ENCODE data around the gene NXNL2.

NXNL2 gene

DNA sequence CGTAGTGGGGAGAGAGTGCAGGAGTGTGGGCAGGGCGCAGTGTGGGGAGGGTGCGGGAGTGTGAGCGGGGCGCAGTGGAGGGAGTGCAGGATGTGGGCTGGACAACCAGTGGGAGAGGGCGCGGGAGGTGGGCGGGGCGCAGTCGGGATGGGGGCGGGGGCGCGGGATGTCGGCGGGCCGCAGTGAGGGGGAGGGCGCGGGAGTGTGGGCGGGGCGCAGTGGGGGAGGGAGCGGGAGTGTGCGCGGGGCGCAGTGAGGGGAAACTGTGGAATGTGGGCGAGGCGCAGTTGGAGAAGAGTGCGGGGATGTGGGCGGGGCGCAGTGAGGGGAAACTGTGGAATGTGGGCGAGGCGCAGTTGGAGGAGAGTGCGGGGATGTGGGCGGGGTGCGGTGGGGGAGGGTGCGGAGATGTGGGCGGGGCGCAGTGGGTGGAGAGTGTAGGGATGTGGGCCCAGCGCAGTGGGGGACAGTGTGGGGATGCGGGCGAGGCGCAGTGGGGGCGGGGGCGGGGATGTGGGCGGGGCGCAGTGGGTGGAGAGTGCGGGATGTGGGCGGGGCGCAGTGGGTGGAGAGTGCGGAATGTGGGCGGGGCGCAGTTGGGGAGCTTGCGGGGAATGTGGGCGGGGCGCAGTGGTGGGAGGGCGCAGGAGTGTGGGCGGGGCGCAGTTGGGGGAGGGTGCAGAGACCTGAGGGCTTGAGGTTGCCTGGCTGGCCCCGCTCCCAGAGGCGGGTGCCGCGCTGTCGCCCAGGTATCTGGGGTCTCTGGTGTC is at the start of gene NXNL2:
TSS of gene NXNL2 (plus strand) at position 723 of the 770 bp plus-strand sequence. CDS start 257 bp downstream, outside the sequence.
- DNase-seq, result no peak

DNA sequence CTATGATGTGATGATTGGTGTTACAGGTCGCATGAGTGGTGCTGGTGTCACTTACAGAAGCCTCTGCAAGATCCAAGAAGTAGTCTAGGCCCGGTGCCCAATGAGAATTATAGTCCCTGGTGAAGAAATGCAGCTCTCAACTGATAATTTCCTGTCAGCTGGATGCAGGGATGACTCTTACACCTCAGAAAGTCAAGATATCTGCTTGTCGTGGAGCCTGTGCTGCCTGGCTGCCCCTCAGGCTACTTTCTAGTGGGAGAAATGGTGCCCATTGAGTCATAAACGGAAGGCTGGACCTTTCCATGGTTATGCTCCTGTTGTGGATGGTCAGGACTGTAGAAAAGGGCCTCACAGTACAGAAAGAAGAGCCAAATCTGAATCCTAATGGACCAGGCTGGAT is 46.8 kb upstream of the NXNL2 start:
- no peak for DNase-seq

DNA sequence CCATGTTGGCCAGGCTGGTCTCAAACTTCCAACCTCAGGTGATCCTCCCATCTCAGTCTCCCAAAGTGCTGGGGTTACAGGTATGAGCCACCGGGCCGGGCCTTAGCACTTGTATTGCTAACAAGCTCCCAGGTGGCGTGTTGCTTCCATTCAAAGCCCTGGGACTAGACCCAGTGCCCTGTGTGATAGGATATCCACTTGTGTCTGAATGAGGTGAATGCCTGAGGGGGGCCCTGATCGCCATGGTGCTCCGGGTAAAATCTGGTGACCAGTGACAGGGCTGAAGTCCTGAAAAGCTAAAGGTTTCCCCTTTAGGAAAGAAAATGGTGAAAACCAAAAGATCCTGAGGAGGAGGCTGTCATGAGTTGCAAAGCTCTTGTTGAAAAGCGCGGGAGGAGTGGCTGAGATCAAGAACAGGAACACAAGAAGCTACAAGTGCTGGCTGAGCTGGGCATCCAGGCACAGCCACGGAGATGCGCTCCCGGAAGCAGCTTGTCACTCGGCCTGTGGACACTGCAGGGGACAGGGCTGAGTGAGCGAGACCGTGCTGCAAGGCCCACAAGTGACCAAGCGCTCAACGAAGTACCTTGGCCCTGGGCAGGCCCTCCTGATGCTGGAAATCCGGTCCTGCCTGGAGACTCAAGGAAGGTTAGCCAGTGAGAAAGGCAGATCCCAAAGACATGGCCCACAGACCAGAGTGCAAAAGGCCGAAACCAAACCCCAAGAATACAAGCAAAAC is 39.8 kb upstream of the NXNL2 start:
- no peak for DNase-seq

DNA sequence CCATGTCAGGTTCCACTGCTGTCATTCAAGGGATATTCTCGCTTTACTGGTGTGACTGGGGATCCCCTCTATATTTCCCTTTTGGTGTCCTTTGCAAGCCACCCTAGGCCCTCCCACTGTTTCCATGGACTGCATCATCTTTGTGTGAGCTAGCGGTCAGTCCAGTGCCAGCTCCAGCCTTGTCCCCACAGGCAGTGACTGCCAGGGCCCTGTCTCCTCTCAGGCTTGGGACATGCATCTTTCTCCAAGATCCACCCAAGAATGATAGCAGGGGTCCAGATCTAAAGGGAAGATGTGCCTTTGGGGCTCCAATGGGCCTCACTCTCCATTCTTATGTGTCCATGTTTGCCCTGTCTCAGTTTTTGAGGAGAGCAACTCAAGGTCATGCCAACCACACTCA is 37.8 kb upstream of the NXNL2 start:
- DNase-seq, result no peak

DNA sequence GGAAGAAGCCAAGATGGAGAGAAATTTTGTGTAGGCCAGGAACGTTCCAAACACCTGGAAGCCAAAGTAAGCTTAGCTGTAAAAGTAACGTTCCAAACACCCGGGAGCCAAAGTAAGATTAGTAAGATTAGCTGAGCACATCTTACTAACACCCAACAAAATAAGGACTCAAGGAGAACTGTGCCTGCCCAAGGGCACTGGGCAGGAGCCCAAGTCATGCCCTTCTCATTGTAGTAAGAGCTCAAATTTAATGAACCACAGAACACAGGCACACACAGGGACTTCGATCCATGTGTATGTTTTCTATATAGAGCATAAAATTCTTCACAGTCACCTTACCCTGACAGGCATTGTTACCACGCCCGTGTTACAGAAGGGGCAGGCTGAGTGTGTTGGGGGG is 36.1 kb upstream of the NXNL2 start:
- DNase-seq, result no peak

DNA sequence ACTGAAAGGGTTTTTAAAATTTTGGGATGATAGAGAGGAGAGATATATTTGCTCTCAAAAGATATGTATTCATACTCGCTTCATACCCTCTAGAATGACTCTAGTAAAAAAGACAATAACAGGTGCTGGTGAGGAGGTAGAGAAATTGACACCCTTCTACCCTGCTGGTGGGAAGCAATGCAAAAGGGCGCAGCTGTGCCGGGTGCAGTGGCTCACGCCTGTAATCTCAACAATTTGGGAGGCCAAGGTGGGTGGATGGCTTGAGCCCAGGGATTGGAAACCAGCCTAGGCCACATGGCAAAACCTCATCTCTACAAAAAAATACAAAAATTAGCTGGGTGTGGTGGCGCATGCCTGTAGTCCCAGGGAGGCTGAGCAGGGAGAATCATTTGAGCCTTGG is 33.9 kb upstream of the NXNL2 start:
- no peak for DNase-seq

DNA sequence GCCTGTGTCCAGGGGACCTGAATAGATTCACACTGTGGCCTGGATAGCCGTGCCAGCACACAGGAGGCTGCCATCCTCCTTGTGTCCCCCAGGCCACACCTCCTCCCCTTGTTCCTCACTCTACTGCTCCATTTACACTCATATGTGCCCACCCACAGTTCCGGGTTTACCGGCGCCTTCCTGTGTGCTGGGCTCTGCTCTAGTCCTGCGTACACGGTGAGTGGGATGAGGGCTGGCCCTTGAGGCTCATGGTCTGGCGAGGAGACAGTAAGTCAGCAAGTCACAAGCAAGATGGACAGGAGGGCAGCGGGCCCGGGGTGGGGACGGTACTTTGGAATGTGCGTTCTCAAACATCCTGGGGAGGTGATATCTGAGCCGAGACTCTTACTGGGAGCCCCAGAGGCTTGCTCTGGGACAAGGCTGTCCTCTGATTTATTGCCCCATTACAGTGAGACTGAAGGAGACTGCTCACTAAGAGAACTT is 32.4 kb upstream of the NXNL2 start:
- DNase-seq, result no peak

DNA sequence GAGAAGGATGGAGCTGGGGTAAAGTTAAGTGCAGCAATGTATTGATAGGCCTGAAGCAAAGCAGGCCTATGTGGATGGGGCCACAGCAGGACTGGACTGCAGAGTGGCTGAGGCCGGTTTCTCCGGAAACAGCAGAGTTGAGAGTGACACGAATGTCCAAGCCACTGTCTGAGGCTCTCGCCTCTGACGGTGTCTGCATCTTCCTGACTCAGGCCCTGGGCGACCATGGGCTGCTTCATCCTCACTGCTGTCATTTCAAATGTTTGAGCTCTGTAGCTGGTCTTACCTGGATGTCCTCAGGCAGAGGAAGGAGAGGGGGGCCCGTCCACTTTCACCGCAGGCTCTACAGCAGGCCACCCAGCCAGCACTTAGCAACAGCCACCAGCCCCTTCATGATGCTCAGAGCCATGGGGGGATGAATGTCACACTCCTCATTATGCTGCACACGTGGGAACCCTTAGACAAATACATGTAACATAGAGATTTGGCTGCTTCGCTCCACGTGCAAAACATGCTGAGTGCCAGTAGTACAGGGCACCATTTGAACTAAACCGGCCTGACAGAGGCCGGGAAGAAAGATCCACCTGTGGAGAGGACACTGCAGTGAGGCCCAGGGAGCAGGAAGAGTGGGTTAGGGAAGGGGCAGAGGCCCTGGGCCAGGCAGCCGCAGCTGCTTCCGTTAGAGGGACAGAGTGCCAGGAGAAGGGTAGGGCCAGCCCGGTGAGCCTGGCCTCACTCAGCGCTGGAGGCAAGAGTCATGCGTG is 31.7 kb upstream of the NXNL2 start:
- no peak for DNase-seq

DNA sequence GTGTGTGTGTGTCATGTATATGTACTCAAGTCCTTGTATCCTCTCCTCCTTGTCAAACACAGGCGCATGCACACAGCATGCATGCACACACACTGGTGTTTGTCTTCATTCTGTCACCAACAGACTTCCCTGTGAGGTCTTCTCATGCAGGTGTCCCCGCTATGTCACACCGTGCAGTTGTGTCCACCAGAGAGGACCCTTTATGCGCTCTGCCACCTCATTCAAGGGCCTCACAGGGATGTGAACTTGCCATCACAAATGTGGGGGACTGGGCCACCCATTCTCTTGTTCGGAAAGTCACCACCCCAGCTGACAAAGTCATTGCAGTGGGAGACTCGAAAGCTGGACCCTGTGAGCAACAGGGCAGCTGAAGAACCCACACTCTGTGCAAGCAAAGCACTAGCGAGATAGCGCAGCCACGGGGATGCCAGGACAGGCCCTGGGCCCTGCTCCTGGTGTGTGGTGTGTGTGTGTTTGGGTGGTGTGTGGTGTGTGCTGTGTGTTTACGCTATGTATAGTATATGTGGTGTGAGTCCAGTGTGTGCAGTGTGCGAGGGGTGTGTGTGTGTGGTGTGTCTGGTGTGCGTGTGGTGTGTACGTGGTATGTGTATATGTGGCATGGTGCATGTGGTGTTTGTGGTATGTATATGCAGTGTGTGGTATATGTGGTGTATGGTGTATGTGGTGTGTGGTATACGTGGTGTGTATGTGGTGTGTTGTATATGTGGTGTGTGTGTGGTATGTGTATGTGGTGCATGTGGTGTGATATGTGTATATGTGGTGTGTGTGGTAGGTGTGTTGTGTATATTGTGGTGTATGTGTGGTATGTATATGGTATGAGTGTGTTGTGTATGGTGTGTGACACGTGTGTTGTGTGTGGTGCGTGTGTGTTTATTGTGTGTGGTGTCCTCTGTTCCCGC is 30.9 kb upstream of the NXNL2 start:
- no peak for DNase-seq

DNA sequence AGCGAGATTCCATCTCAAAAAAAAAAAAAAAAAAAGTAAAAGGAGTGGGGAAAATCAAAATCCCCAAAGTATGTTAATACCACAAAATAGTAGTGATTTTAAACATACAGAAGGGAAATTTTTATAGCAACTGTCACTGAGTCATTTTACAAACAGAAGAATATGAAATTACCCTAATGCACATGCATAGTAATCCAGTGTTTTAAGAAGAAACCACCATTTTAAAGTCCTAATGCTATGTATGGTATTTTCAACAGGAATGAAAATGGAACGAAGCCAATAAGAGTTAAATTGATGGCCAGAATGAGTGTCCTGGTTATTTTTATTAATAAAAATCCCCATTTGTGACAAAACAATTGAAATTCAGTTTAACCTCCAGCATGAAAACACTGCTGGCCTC is 26.7 kb upstream of the NXNL2 start:
- no peak for DNase-seq

DNA sequence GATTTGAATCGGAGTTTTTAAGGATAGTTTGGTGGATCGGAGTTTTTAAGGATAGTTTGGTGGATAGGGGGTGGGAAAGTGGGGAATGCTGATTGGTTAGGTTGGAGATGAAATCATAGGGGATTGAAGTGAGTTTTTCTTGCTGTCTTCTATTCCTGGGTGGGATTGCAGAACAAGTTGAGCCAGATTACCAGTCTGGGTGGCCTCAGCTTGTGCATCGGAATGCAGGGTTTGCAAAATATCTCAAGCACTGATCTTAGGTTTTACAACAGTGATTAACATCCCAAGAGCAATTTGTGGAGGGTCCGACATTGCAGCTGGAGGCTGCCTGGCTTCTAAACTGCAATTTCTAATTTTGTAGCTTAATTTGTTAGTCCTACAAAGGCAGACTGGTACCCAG is 23.1 kb upstream of the NXNL2 start:
- no peak for DNase-seq

DNA sequence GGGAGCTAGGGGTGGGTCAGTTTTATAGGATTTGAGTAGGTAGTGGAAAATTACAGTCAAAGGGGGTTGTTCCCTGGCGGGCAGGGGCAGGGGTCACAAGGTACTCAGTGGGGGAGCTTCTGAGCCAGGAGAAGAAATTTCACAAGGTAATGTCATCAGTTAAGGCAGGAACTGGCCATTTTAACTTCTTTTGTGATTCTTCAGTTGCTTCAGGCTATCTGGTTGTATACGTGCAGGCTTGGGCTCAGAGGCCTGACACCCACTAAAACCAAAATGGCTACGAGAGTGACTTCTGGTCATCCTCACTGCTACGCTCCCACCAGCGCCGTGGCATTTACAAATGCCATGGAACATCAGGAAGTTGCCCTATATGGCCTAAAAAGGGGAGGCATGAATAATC is 20.7 kb upstream of the NXNL2 start:
- no peak for DNase-seq

DNA sequence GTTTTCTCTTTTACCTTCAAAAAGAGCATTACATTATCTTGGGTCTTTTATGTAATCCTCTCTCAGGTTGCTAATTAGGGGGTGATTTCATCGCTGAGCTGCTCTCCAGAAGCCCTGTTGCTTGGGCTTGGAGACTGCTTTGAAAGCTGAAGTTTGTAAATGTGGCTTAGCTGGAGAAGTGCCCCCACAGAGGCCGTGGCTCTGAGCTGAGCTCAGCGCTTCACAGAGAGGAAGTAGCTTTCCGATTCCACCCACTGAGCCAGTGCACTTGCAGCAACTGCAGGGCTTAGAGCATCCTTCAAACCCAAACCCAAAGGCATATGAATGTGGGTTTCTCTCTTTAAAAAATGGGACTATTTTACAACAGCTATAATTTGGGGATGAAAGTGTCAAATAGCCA is 13.7 kb upstream of the NXNL2 start:
- DNase-seq, result no peak

DNA sequence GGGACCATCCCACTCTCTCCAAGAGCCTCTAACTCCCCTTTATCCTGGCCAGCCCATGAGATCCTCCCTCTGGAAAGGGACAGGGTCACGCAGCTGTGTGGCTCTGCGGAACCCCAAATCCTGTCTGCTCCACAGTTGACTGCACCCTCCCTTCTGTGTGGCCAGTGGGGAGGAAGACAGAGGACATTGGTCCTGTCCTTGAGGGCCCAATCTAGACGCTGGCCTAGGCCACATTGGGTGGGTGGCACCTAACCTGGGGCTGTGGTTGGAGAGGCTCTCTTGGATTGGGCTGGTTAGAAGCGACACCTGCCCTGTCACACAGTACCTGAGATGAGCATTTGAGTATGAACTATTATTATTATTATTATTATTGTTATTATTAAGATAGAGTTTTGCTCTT is 12.6 kb upstream of the NXNL2 start:
- DNase-seq, result no peak

DNA sequence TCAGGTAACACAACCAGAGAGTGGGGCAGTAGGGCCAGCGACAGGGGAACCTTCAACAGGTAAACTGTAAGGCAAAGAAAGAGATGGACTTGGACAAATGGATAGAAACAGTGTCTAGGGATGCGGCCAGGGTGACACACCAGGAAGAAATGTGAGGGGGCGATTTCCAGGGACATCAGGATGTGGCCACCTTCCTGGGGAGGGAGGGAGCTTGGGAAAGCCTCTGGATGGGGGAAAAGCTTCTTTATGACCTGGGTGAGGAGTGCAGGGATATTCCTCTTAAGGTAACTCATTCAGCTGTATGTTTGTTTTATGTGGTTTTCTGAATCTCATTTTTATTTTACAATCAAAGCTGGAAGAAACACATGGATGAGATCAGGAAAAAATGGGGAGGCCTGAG is 11.9 kb upstream of the NXNL2 start:
- no peak for DNase-seq

DNA sequence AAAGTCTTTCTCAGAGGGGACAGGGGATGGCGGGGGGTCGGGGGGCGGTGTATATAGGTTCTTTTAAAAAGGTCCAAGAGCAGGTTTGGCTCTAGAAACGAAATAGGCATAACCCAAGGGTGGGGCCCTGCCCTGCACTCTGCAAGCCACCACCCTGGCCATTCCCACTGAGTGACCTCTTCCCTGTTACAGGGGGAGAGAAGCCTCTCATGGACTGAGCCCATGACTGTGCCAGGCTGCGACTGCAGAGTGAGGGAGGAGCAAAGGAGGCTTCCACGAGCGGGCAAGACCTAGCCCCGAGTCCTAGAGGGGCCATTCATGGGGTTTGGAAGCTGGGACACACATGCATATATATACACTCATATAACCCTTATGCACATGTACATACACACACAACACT is 10.1 kb upstream of the NXNL2 start:
- DNase-seq, result no peak

DNA sequence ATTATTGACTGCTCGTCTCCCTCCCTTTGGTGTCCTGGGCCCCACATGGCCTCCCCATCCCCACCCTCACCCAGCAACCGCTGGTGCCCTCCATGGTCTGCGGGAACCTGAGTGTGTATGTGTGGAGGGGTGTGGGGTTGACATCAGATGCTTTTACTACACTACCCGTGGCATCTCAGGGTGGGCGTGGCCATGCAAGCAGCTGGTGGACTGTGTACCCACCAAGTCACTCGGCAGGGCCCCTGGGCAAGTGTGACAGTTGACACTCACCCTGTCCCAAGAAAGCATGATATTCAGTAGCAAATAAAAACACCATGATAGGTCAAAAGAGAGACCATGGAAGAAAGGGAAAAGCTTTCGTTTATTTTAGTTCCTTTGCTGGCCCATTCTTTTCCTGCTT is 7.4 kb upstream of the NXNL2 start:
- DNase-seq, result no peak

DNA sequence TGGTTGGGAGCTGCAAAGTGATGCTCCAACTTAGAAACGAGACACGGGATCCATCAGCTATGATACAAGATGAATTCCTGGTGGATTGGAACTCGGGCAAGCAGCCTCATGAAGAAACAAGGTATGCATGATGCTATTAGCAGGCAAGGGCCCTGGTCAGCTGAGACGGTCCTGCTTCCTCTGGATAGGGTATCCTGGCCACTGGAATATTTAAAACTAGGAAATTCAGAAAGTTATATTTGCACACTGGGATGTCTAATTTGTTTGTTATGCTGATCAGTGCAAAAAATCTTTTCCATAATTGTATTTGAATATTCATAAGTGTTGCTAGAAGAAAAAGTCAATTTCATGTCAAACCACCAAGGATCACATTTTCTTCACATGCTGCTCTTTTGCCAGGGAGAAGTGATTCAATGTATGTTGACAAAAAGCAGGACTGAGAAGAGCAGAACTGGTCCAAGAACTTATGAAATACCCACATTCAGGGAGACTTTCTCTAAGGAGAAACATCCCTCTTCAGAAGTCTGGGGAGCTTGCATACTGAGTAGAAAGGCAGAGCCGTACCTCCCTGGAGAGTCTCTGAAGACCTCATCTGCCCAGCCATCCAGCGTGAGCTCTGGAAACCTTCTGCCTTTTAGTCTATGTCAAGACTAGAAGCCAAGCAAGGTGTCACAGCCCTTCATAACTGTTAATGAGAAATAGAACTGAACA is 6.7 kb upstream of the NXNL2 start:
- no peak for DNase-seq

DNA sequence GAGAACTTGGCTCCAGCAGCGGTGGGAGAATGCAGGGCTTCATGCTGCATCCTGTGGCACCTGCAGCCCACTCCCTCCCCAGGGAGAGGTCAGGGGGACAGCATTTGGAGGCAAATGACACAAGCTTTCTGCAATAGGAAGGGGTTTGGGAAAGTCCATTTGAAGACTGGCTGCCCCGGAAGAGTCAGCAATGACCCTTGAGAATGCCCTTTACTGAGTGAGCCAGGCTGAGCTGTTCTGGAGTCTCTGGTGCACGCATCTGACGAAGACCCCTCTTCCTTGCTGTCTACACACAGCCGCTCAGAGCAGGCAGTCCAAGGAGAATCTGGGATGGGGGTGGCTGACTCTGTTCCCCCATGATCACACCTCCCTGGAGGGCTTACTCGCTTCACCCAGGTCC is 5.5 kb upstream of the NXNL2 start:
- DNase-seq, result no peak

DNA sequence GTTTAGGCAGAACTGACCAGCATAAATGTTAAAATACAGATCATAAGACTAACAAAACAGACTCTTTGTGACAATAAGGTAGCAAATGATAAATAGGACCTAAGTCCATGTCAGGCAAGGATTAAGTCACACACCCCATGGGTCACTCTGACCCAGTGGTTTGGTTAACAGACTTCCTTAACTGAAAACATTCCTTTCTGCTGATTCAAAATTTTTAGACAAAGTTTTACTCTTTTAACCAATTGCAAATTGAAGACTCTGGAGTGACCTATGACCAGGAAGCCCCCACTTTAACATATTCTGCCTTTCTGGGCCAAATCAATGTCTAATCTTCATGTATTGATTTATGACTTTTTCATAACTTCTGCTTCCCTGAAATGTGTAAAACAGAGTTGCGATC is 4.9 kb upstream of the NXNL2 start:
- DNase-seq, result no peak

DNA sequence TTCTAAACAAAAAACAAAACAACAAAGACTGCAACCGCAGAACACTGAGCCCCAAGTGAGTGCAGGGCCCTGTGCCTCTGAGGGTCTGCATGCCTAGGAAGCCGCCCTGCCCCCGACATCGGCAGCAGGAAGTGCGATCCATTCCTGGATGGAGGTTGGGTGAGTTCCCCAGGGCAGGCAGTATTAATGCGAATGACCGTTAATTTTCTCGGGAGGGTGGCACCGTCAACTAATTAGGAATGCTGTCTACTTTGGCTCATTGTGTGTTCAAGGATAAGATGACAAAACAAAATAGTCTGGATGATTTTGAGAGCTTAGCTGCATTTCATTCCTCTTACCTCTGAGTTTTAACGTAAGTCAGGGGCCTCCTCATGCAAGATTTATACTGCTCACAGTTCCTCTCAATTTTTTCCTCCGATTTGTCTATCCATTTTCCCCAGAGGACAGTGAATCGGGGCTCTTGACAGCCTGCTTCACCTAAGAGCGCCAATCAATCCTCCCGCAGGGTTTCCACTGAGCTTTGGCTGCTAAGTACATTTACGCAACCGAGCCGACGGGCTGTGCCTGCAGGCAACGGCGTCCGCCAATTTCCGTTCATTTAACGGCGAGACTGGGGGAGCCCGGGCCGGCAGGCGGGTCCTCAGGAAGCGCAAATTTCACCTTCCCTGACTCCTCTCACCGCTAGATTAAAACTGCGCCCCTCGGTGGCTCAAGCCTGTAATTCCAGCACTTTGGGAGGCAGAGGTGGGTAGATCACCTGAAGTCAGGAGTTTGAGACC is 2.9 kb upstream of the NXNL2 start:
- DNase-seq, result no peak

Data from COR-L47 (cell line).